H9 (cell line): ENCODE measurements around the gene CFAP45. TPM values are rescaled to one million over a fixed set of nuclear protein-coding genes. Genes with fewer than 3 reads are reported as not detected.
A peak's percentile ranks its signal among the peaks of the same experiment; 100 is the strongest.

ENCODE experiments used
- DNase-seq: peaks from one replicate; pipeline ENCODE4 v3.0.0-alpha.2; 2017
- H2AFZ ChIP-seq: one replicate; pipeline ENCODE4 v1.6.1; 2013; ENCODE audit warnings: mild to moderate bottlenecking, low read length, control low read depth, moderate library complexity
- H2AK5ac ChIP-seq: 2 replicates; pipeline ENCODE4 v1.6.1; 2013; ENCODE audit warnings: low read length, control low read depth, mixed read lengths; ENCODE audit not compliant: insufficient read length
- H2BK120ac ChIP-seq: one replicate; pipeline ENCODE4 v1.6.1; 2013; ENCODE audit warnings: low read depth, mild to moderate bottlenecking, low read length, control low read depth, inconsistent platforms; ENCODE audit not compliant: poor library complexity, severe bottlenecking
- H2BK12ac ChIP-seq: 2 replicates; pipeline ENCODE4 v1.6.1; 2013; ENCODE audit warnings: low read length, control low read depth, mixed read lengths, low read depth; ENCODE audit not compliant: insufficient read length
- H2BK15ac ChIP-seq: 2 replicates; pipeline ENCODE4 v1.6.1; 2013; ENCODE audit warnings: low read depth, low read length, control low read depth
- H2BK20ac ChIP-seq: one replicate; pipeline ENCODE4 v1.6.1; 2013; ENCODE audit warnings: low read depth, mild to moderate bottlenecking, low read length, control low read depth, inconsistent platforms; ENCODE audit not compliant: poor library complexity, severe bottlenecking
- H2BK5ac ChIP-seq: 2 replicates; pipeline ENCODE4 v1.6.1; 2013; ENCODE audit warnings: low read length, control low read depth, mixed read lengths; ENCODE audit not compliant: insufficient read length
- H3K14ac ChIP-seq: 2 replicates; pipeline ENCODE4 v1.6.1; 2013; ENCODE audit warnings: low read length, control low read depth; ENCODE audit not compliant: insufficient read depth
- H3K18ac ChIP-seq: 2 replicates; pipeline ENCODE4 v1.6.1; 2013; ENCODE audit warnings: low read depth, mild to moderate bottlenecking, mixed read lengths, low read length, control low read depth; ENCODE audit not compliant: insufficient read length
- H3K23ac ChIP-seq: 2 replicates; pipeline ENCODE4 v1.6.1; 2013; ENCODE audit warnings: low read length, control low read depth, mixed read lengths, low read depth; ENCODE audit not compliant: insufficient read length
- H3K23me2 ChIP-seq: 2 replicates; pipeline ENCODE4 v1.6.1; 2013; ENCODE audit warnings: low read depth, mild to moderate bottlenecking, mixed read lengths, low read length, control low read depth; ENCODE audit not compliant: insufficient read length, poor library complexity, severe bottlenecking
- H3K27ac ChIP-seq: 2 replicates; pipeline ENCODE4 v1.5.1; 2013; ENCODE audit warnings: low read length, control low read depth, mixed read lengths, low read depth; ENCODE audit not compliant: insufficient read length
- H3K27me3 ChIP-seq: 2 replicates; pipeline ENCODE4 v1.6.1; 2013; ENCODE audit warnings: low read length, control low read depth, inconsistent platforms; ENCODE audit not compliant: insufficient read depth
- H3K4ac ChIP-seq: 2 replicates; pipeline ENCODE4 v1.6.1; 2013; ENCODE audit warnings: low read depth, mild to moderate bottlenecking, control low read depth, inconsistent platforms, low read length, moderate library complexity
- H3K4me1 ChIP-seq: 2 replicates; pipeline ENCODE4 v1.6.1; 2013; ENCODE audit warnings: low read length, control low read depth, inconsistent platforms; ENCODE audit not compliant: insufficient read depth
- H3K4me2 ChIP-seq: 2 replicates; pipeline ENCODE4 v1.6.1; 2013; ENCODE audit warnings: low read length, control low read depth, mixed read lengths; ENCODE audit not compliant: insufficient read length, insufficient read depth
- H3K56ac ChIP-seq: 2 replicates; pipeline ENCODE4 v1.6.1; 2013; ENCODE audit warnings: low read depth, mild to moderate bottlenecking, mixed read lengths, low read length, control low read depth; ENCODE audit not compliant: insufficient read length
- H3K79me1 ChIP-seq: 2 replicates; pipeline ENCODE4 v1.6.1; 2013; ENCODE audit warnings: low read depth, mild to moderate bottlenecking, moderate library complexity, low read length, control low read depth, inconsistent platforms; ENCODE audit not compliant: insufficient read depth, poor library complexity, severe bottlenecking
- H3K79me2 ChIP-seq: 2 replicates; pipeline ENCODE4 v1.6.1; 2013; ENCODE audit warnings: low read length, control low read depth, inconsistent platforms; ENCODE audit not compliant: insufficient read depth
- H3K9ac ChIP-seq: 2 replicates; pipeline ENCODE4 v1.6.1; 2013; ENCODE audit warnings: low read length, control low read depth, mixed read lengths; ENCODE audit not compliant: insufficient read length; ENCODE audit errors: extremely low read depth
- H3K9me3 ChIP-seq: one replicate; pipeline ENCODE4 v1.6.1; 2013; ENCODE audit warnings: low read depth, low read length, inconsistent platforms; ENCODE audit not compliant: control insufficient read depth
- H3T11ph ChIP-seq: one replicate; pipeline ENCODE4 v1.6.1; 2013; ENCODE audit warnings: mild to moderate bottlenecking, low read length, control low read depth, inconsistent platforms
- H4K20me1 ChIP-seq: one replicate; pipeline ENCODE4 v1.6.1; 2013; ENCODE audit not compliant: control insufficient read depth, insufficient read length, insufficient read depth
- H4K5ac ChIP-seq: 2 replicates; pipeline ENCODE4 v1.6.1; 2013; ENCODE audit warnings: low read depth, mild to moderate bottlenecking, mixed read lengths, low read length, control low read depth; ENCODE audit not compliant: insufficient read length
- H4K8ac ChIP-seq: replicated peaks from 2 replicates; pipeline ENCODE4 v1.6.1; 2013; ENCODE audit warnings: low read length, control low read depth, mixed read lengths, low read depth; ENCODE audit not compliant: insufficient read length
- H4K91ac ChIP-seq: 2 replicates; pipeline ENCODE4 v1.6.1; 2013; ENCODE audit warnings: low read depth, mild to moderate bottlenecking, moderate library complexity, mixed read lengths, low read length, control low read depth; ENCODE audit not compliant: insufficient read length
- H3K27ac Mint-ChIP-seq, 3 experiments: 2 replicates in 2 of 3; 3 replicates in 1 of 3; pipeline ENCODE4 v1.8.0; 2020 to 2021; ENCODE audit warnings: mixed read lengths in 3 of 3, mild to moderate bottlenecking in 1 of 3, moderate library complexity in 1 of 3
- H3K27me3 Mint-ChIP-seq: 2 replicates; pipeline ENCODE4 v1.8.0; 2021; ENCODE audit warnings: low read depth, mild to moderate bottlenecking, moderate library complexity, mixed read lengths
- H3K36me3 Mint-ChIP-seq, 3 experiments: 2 replicates in 2 of 3; 3 replicates in 1 of 3; pipeline ENCODE4 v1.8.0; 2020 to 2021; ENCODE audit warnings: low read depth in 3 of 3, mixed read lengths in 3 of 3; ENCODE audit not compliant: insufficient read depth in 1 of 3
- H3K4me1 Mint-ChIP-seq, 2 experiments: 2 replicates each; pipeline ENCODE4 v1.8.0; 2020; ENCODE audit warnings: mixed read lengths in 2 of 2
- H3K4me3 Mint-ChIP-seq, 2 experiments: 2 replicates in 1 of 2; 3 replicates in 1 of 2; pipeline ENCODE4 v1.8.0; 2020 to 2021; ENCODE audit warnings: mild to moderate bottlenecking in 2 of 2, mixed read lengths in 2 of 2, moderate library complexity in 1 of 2
- H3K9me3 Mint-ChIP-seq, 2 experiments: 2 replicates in 1 of 2; 3 replicates in 1 of 2; pipeline ENCODE4 v1.8.0; 2020; ENCODE audit warnings: mild to moderate bottlenecking in 2 of 2, mixed read lengths in 2 of 2, moderate library complexity in 1 of 2
- WGBS: extraction: QIAGEN DNeasy Blood & Tissue Kit; methylation state at CpG from one replicate; pipeline ENCODE4 v1.1.7; 2013; ENCODE audit warnings: missing lambda C conversion rate, low lambda C conversion rate, mixed read lengths; ENCODE audit not compliant: insufficient read length; ENCODE audit errors: extremely low coverage; 5-methylcytosine and 5-hydroxymethylcytosine counted together
- total RNA-seq: library from RNA; stranded (reverse); gene quantifications from 2 replicates; pipeline ENCODE4 v1.2.1, GENCODE V29; 2021
- TF ChIP-seq, protein P1 (sequence below): fragments of 200-600 bp; sonication (generic); conservative IDR thresholded peaks from 3 replicates; pipeline ENCODE4 v1.8.0; 2021; ENCODE audit warnings: antibody characterized with exemption, mild to moderate bottlenecking

Gene CFAP45
- total RNA-seq, 1 experiment from 2014 or later, result 0.85 TPM

DNA sequence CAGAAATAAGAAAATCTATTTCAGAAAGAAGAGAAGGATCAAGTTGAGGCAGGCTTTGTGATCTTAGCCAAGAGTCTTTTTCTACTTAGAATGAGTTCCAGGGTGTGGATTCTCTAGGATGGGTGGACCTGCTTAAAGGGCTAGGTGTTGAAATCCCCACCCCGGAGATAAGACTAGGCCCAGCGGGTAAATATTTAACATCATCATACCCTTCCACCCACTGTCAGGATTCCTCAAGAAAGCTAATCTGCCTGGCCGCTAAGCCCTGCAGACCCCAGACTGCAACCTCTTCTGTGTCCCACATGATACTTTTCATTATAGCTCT is 39.7 kb upstream of the CFAP45 start:
- TF ChIP-seq, protein P1, sequence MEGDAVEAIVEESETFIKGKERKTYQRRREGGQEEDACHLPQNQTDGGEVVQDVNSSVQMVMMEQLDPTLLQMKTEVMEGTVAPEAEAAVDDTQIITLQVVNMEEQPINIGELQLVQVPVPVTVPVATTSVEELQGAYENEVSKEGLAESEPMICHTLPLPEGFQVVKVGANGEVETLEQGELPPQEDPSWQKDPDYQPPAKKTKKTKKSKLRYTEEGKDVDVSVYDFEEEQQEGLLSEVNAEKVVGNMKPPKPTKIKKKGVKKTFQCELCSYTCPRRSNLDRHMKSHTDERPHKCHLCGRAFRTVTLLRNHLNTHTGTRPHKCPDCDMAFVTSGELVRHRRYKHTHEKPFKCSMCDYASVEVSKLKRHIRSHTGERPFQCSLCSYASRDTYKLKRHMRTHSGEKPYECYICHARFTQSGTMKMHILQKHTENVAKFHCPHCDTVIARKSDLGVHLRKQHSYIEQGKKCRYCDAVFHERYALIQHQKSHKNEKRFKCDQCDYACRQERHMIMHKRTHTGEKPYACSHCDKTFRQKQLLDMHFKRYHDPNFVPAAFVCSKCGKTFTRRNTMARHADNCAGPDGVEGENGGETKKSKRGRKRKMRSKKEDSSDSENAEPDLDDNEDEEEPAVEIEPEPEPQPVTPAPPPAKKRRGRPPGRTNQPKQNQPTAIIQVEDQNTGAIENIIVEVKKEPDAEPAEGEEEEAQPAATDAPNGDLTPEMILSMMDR, result no peak
- Histone ChIP-seq H2BK120ac (no peak overlapping the region), H2BK5ac (no peak overlapping the region), H3K27ac (no peak overlapping the region), H3T11ph (no peak overlapping the region), H3K79me1 (no peaks in the 10 kb centered on the region), H3K79me2 (no peaks in the 10 kb centered on the region), H3K9ac (no peak overlapping the region), H3K4me2 (no peak overlapping the region), H2BK15ac (no peak overlapping the region), H3K18ac (no peak overlapping the region), H4K91ac (no peak overlapping the region), H3K4me1 (no peaks in the 10 kb centered on the region; the same call in 1 of the 2 replicates), H4K8ac (no peak overlapping the region), H3K14ac (no peak overlapping the region), H3K23me2 (peaks cover 2% of the 10 kb centered on the region), H2AK5ac (no peak overlapping the region), H3K4ac (no peak overlapping the region), H2BK20ac (no peak overlapping the region), H3K9me3 (no peaks in the 10 kb centered on the region), H3K23ac (no peak overlapping the region), H2BK12ac (no peak overlapping the region), H3K27me3 (no peaks in the 10 kb centered on the region), H2AFZ (no peak overlapping the region), H4K20me1 (no peaks in the 10 kb centered on the region), H3K56ac (no peak overlapping the region), H4K5ac (no peak overlapping the region)
- Mint-ChIP-seq H3K27me3 (peaks cover 1% of the 10 kb centered on the region), H3K4me1 (peaks cover 41 to 64% of the 10 kb centered on the region in 2 experiments), H3K27ac (peak overlapping the region in 1 of 3 experiments; percentile 48; a peak in 2 of 7 replicates), H3K4me3 (no peak overlapping the region), H3K36me3 (peaks cover 16 to 20% (median 18%) of the 10 kb centered on the region in 3 experiments), H3K9me3 (no peaks in the 10 kb centered on the region)
- WGBS, result no CpG with 5 or more reads among the region's 3 CpGs
- DNase-seq, result no peak
